ENCODE data around the gene SV2C.

SV2C gene

DNA sequence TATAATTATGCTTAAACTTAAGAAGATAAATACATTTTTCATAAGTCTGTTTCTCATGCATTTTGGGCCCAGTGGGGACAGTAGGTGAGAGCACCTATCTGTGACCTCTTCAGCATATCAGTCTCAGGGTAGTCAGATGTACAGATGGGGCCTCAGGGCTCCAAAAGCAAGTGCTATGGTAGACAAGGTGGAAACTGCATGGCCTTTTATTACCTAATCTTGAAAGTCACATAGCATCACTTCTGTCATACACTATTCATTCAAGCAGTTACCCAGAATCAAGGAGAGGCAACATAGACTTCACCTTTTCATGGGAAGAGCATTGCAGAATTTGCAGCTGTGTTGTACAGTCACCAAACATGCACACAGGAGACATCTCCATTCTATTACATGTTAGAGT lies 94.8 kb downstream of the SV2C start:
- DNase-seq (ENCODE audit: low spot score in 2 of 2) (no peak), ATAC-seq (replicated peaks; ENCODE audit: extremely low read depth, poor library complexity, severe bottlenecking) (no peak)
- Mint-ChIP-seq H3K27ac (ENCODE audit: low read depth) (no peak overlapping the region), H3K4me1 (peaks cover 20% of the 10 kb centered on the region), H3K9me3 (no peaks in the 10 kb centered on the region), H3K36me3 (ENCODE audit: insufficient read depth) (peaks cover 2% of the 10 kb centered on the region), H3K4me3 (no peak overlapping the region), H3K27me3 (no peaks in the 10 kb centered on the region)

DNA sequence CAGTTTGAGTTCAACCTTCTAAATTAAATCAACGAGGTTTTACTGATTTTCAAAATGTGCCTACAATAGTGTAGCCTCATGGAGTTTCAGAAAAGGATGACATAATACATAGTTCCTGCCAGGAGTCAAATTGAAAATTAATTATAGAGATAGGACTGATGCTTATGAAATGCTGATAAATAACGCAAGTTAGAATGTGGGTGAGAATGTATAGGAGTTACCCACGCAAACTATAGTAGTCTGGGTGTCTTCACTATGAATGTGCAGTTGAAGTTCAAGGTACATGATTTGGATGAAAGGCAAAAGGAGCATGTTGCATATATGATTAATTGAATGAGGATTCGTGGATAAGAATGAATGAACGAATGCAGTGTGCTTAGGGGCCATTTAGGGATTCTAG lies 95.7 kb downstream of the SV2C start:
- Mint-ChIP-seq H3K4me1 (peaks cover 20% of the 10 kb centered on the region), H3K9me3 (no peaks in the 10 kb centered on the region), H3K36me3 (ENCODE audit: insufficient read depth) (peaks cover 2% of the 10 kb centered on the region), H3K4me3 (no peak overlapping the region), H3K27me3 (no peaks in the 10 kb centered on the region), H3K27ac (ENCODE audit: low read depth) (no peak overlapping the region)
- no peak for ATAC-seq (replicated peaks; ENCODE audit: extremely low read depth, poor library complexity, severe bottlenecking)
- no peak for DNase-seq (ENCODE audit: low spot score in 2 of 2)

DNA sequence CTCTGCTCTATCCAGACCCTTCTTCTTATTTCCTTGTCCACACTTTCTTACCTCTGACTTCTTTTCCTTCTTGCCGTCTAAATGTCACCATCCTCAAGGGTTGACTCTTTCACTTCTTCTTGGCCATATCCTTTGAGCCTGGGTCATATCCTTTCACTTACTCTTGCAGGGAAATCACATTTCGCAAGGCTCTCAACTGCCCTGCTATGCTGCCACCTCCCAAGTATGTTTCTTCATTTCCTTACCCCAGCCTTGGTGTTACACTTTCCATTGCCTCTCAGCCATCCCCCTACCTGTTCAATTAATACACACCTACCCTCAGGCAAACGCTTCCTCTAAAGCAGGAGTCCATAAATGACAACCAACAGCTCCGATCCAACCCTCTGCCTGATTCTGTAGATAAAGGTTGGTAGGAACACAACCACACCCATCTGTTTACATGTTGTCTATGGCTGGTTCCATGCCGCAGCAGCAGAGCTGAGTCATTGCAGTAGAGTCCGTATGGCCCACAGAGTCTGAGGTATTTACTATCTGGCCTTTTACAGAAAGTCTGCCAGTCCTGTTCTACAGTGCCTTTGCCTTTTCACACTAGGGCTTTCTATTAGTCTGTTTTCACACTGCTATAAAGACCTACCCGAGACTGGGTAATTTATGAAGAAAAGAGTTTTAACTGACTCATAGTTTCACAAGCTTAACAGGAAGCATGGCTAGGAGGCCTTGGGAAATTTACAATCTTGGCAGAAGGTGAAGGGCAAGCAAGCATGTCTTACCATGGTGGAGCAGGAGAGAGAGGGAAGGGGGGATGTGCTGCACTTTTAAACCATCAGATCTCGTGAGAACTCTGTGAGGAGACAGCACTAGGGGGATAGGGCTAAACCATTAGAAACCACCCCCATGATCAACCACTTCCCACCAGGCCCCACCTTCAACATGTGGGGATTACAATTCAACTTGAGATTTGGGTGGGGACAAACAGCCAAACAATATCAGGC lies 97.9 kb downstream of the SV2C start:
- Mint-ChIP-seq H3K36me3 (ENCODE audit: insufficient read depth) (no peaks in the 10 kb centered on the region), H3K27me3 (no peaks in the 10 kb centered on the region), H3K4me3 (no peak overlapping the region), H3K4me1 (peaks cover 6% of the 10 kb centered on the region), H3K9me3 (no peaks in the 10 kb centered on the region), H3K27ac (ENCODE audit: low read depth) (no peak overlapping the region)
- DNase-seq (ENCODE audit: low spot score in 2 of 2) (no peak), ATAC-seq (replicated peaks; ENCODE audit: extremely low read depth, poor library complexity, severe bottlenecking) (peak; percentile 68)

DNA sequence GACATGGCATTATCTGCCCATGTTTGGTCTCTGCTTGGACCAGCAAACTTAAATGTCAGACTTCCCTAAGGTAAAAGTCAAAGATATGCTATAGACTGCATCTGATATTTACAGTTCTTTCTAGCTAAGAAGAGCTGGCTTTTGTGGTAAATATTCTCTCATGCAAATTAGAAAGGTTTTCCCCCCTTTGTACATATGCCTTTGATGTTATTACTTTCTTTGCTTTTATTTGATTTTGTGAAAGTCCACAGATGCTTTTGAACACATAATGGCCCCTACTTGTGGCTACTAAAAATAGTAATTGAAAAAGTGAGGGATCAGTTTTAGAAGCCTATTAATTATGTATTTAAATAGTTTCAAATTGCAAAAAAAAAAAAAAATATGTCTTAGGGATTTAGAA lies 104.2 kb downstream of the SV2C start:
- Mint-ChIP-seq H3K36me3 (ENCODE audit: insufficient read depth) (no peaks in the 10 kb centered on the region), H3K9me3 (no peaks in the 10 kb centered on the region), H3K4me1 (no peaks in the 10 kb centered on the region), H3K4me3 (no peak overlapping the region), H3K27ac (ENCODE audit: low read depth) (no peak overlapping the region), H3K27me3 (no peaks in the 10 kb centered on the region)
- DNase-seq (ENCODE audit: low spot score in 2 of 2) (no peak), ATAC-seq (replicated peaks; ENCODE audit: extremely low read depth, poor library complexity, severe bottlenecking) (no peak)

DNA sequence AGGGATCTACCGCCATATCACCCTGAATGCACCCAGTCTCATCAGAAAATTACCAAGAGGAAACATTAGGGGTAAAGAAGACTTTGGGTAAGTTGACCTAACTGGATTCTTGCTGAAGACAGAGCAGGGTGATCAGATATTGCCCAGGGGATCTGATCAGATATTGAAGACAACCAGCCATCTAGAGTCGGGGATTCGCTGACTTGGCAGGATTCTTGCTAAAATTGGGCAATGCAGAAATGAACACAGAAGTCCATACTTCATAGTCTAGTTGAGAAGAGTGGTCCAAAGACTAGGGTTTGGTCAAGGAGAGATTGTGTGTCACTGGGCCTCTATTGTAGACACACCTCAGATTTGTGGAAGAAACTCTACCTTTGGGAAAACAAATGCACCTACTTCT lies 107.2 kb downstream of the SV2C start:
- no peak overlapping the region for H3K4me3 Mint-ChIP-seq
- no peak for DNase-seq (ENCODE audit: low spot score in 2 of 2)
- H3K27ac Mint-ChIP-seq (ENCODE audit: low read depth): no peak overlapping the region
- H3K36me3 Mint-ChIP-seq (ENCODE audit: insufficient read depth): no peaks in the 10 kb centered on the region
- H3K27me3 Mint-ChIP-seq: no peaks in the 10 kb centered on the region
- H3K4me1 Mint-ChIP-seq: no peaks in the 10 kb centered on the region
- no peaks in the 10 kb centered on the region for H3K9me3 Mint-ChIP-seq
- no peak for ATAC-seq (replicated peaks; ENCODE audit: extremely low read depth, poor library complexity, severe bottlenecking)

DNA sequence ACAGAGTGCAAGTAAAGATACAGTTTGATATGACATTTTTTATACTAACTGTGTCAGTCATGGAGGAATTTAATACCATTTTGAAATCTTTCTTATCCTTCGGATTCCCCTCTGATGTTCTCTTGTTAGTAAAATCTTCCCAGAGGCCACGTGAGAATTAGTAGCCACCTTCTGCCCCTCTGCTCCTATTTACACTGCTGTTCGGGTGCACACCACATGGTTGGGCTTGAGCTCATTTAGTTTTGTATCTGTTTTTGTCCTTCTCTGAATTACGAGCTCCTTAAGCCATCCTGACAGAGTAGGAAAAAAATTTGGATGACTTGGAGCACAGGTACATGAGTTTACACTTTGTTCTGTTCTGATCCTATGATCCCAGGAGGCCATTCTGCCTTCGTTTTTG lies 109.7 kb downstream of the SV2C start:
- Mint-ChIP-seq H3K9me3 (no peaks in the 10 kb centered on the region), H3K27me3 (peaks cover 9% of the 10 kb centered on the region), H3K4me1 (no peaks in the 10 kb centered on the region), H3K36me3 (ENCODE audit: insufficient read depth) (no peaks in the 10 kb centered on the region), H3K4me3 (no peak overlapping the region), H3K27ac (ENCODE audit: low read depth) (no peak overlapping the region)
- ATAC-seq (replicated peaks; ENCODE audit: extremely low read depth, poor library complexity, severe bottlenecking) (no peak), DNase-seq (ENCODE audit: low spot score in 2 of 2) (no peak)

DNA sequence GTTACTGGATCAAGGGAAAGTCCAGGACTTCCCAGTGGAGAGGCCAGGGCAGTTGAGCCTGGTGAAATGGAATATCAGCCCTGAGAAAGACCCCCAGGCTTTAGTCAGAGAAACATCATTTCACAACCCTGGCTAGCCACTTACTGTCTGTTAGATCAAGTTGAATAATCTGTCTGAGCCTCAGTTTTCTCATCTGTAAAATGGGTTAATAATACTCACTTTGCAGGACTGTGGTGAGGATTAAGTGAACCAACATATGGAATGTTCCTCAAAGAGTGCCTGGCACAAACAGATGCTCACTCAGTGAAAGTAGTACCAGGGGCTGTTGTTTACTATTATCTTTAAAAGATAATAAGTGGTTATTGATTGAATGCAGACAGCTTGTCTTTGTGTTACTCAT lies 110.5 kb downstream of the SV2C start:
- Mint-ChIP-seq H3K27ac (ENCODE audit: low read depth) (no peak overlapping the region), H3K27me3 (peaks cover 9% of the 10 kb centered on the region), H3K9me3 (no peaks in the 10 kb centered on the region), H3K4me1 (no peaks in the 10 kb centered on the region), H3K4me3 (no peak overlapping the region), H3K36me3 (ENCODE audit: insufficient read depth) (no peaks in the 10 kb centered on the region)
- ATAC-seq (replicated peaks; ENCODE audit: extremely low read depth, poor library complexity, severe bottlenecking) (no peak), DNase-seq (ENCODE audit: low spot score in 2 of 2) (no peak)

DNA sequence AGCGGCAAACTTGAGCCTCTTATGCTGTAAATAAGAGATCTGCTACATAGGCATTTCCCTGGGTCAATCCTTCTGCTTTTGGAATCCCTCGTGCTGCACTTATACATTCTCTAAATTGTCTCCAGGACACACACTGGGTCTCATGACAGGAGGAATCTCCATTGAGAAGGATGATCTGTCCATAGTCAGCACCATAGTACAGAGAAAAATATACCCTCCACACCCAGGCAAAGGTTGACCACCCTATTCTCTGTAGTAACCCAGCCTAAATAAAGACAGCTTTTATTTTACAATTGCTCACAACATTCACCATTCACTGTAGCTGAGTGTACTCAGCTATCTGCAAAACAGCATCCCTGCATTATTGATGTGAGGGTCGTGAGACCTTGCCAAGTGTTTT lies 111.2 kb downstream of the SV2C start:
- Mint-ChIP-seq H3K9me3 (no peaks in the 10 kb centered on the region), H3K27me3 (peaks cover 9% of the 10 kb centered on the region), H3K4me3 (no peak overlapping the region), H3K27ac (ENCODE audit: low read depth) (no peak overlapping the region), H3K4me1 (peaks cover 3% of the 10 kb centered on the region), H3K36me3 (ENCODE audit: insufficient read depth) (no peaks in the 10 kb centered on the region)
- ATAC-seq (replicated peaks; ENCODE audit: extremely low read depth, poor library complexity, severe bottlenecking) (no peak), DNase-seq (ENCODE audit: low spot score in 2 of 2) (no peak)

DNA sequence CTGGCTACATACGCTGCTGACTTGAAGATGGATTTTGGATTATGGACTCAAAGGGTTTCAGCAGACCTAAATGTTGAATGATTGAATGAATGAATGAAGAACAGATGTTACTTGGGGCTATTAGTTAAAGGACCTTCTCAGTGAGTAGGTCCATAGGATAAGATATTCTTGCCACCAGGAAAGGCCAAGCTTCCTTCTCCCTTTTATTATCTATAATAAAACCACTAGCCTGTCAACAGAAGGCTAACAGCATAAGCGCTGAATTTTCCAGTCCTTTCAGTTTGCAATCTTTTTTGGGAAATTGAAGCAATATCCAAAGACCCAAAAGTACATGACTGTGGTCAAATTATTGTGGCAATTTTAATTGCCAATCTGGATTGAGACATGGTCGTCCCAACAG lies 113.3 kb downstream of the SV2C start:
- Mint-ChIP-seq H3K27ac (ENCODE audit: low read depth) (no peak overlapping the region), H3K4me3 (no peak overlapping the region), H3K9me3 (no peaks in the 10 kb centered on the region), H3K36me3 (ENCODE audit: insufficient read depth) (no peaks in the 10 kb centered on the region), H3K27me3 (peaks cover 9% of the 10 kb centered on the region), H3K4me1 (peaks cover 6% of the 10 kb centered on the region)
- no peak for ATAC-seq (replicated peaks; ENCODE audit: extremely low read depth, poor library complexity, severe bottlenecking)
- DNase-seq (ENCODE audit: low spot score in 2 of 2): no peak

DNA sequence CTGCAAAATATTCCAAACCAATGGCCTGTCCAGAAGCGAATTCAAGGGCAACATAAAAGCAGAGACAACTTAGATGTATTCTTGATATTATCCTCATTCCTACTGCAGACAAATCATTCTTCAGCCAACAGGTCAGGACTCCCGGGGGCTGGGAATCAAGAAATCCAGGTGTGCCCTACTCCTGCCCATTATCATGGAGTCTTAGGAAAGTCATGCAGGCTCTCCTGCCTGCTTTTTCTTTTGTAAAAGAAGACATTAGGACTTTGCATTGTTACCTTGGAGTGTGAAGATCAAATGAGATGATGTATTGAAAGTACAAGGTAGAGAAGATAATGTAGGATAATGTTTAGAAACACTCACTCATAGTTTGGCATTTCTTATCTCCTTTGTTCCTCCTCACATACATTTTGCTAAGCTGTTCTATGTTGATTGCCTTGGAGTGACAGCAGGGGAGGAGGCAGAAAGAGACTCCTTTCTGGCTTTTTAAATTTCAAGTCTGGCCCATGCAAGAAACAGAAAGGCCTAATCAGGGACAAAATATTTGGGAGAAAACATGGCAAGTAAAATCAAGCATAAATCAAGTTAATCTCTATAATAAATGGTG lies 113.8 kb downstream of the SV2C start:
- no peaks in the 10 kb centered on the region for H3K9me3 Mint-ChIP-seq
- H3K4me3 Mint-ChIP-seq: no peak overlapping the region
- ATAC-seq (replicated peaks; ENCODE audit: extremely low read depth, poor library complexity, severe bottlenecking) (no peak), DNase-seq (ENCODE audit: low spot score in 2 of 2) (no peak)
- peaks cover 9% of the 10 kb centered on the region for H3K27me3 Mint-ChIP-seq
- H3K4me1 Mint-ChIP-seq: peaks cover 6% of the 10 kb centered on the region
- H3K36me3 Mint-ChIP-seq (ENCODE audit: insufficient read depth): no peaks in the 10 kb centered on the region
- no peak overlapping the region for H3K27ac Mint-ChIP-seq (ENCODE audit: low read depth)

DNA sequence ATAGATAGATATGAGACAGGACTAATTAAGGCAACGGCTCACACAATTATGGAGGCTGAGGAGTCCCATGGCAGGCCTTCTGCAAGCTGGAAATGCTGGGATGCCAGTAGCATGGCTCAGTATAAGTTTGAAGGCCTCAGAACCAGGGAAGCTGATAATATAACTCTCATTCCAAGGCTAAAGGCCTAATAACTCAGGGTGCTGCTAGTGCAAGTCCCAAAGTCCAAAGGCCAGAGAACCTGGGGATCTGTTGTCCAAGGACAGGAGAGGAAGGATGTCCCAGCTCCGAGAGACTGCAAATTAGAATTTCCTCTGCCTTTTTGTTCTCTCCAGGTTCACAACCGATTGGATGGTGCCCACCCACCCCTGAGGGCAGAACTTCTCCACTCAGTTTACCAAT lies 114.5 kb downstream of the SV2C start:
- Mint-ChIP-seq H3K4me3 (no peak overlapping the region), H3K4me1 (peaks cover 6% of the 10 kb centered on the region), H3K27me3 (peaks cover 9% of the 10 kb centered on the region), H3K36me3 (ENCODE audit: insufficient read depth) (no peaks in the 10 kb centered on the region), H3K9me3 (no peaks in the 10 kb centered on the region), H3K27ac (ENCODE audit: low read depth) (no peak overlapping the region)
- DNase-seq (ENCODE audit: low spot score in 2 of 2) (no peak), ATAC-seq (replicated peaks; ENCODE audit: extremely low read depth, poor library complexity, severe bottlenecking) (no peak)

DNA sequence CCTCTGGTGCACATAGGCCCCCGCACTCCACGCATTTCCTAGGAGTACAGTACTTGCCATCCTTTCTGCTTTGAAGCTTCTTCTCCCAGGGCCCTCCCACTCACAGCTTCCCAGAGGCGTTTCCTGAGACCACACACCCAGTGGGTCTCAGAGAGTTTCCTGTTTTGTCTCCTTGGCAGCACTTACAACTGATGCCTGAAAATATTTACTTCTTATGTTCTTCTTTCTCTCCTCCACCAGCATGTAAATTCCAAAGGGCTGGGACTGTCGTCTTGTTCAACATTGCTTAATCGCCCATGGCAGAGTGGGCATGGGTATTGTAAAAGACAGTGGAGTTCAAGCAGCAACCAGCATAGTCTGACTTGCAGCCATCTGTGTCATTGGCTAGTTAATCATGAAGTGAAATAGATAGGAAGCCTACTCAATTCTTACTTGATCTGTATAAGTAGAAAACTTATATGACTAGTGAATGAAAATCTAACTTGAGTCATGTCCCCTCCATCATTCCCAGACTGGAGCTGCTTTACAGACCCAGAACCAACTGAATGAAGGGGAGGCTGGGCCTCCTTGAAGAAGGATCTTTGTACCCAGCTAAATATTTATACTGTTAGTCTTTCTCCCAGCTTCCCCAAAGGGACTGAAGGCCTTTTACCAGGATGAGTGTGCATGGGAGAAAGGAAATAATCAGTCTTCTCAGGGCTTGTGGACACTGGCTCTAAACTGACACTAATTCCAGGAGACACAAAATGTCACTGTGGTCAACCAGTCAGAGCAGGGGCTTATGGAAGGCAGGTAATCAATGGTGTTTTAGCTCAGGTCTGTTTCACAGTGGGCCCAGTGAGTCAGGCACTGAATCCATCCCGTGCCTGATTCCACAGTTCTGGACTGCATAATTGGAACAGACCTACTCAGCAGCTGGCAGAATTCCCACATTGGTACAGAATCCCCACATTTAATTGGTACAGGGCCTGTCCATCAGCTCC lies 116.4 kb downstream of the SV2C start:
- H3K4me1 Mint-ChIP-seq: peaks cover 6% of the 10 kb centered on the region
- peaks cover 9% of the 10 kb centered on the region for H3K27me3 Mint-ChIP-seq
- H3K36me3 Mint-ChIP-seq (ENCODE audit: insufficient read depth): peaks cover 2% of the 10 kb centered on the region
- ATAC-seq (replicated peaks; ENCODE audit: extremely low read depth, poor library complexity, severe bottlenecking) (no peak), DNase-seq (ENCODE audit: low spot score in 2 of 2) (no peak)
- no peaks in the 10 kb centered on the region for H3K9me3 Mint-ChIP-seq
- no peak overlapping the region for H3K4me3 Mint-ChIP-seq
- no peak overlapping the region for H3K27ac Mint-ChIP-seq (ENCODE audit: low read depth)

Measured in central memory CD8-positive, alpha-beta T cell (primary cell).